Uterus (tissue), 2 donors: ENCODE results near the gene SPCS1.

Experiments
- CTCF ChIP-seq, 4 experiments: fragments of 200-600 bp in 2 of 4; fragments of 450-650 bp in 2 of 4; sonication (generic) in 2 of 4; IDR thresholded peaks; one replicate each; pipeline ENCODE4 v1.5.1; 2016 to 2019; ENCODE audit warnings: antibody characterized with exemption in 4 of 4, mild to moderate bottlenecking in 2 of 4, moderate library complexity in 1 of 4
- POLR2A ChIP-seq, 2 donors: fragments of 450-650 bp; IDR thresholded peaks; one replicate each; pipeline ENCODE4 v1.6.1; 2016; ENCODE audit warnings: antibody characterized with exemption in 2 of 2, mild to moderate bottlenecking in 1 of 2, moderate library complexity in 1 of 2

- no peak for TF ChIP-seq CTCF (IDR thresholded peaks at IDR 0.05)
- TF ChIP-seq POLR2A (IDR thresholded peaks at IDR 0.05) = no peak
Observed at GRCh38 chr3:52663098-52663497, 42.8 kb upstream of the SPCS1 start.
